Ishikawa (cell line): ENCODE results near the gene TSGA10IP.

Source experiments
- CEBPB ChIP-seq: IDR thresholded peaks from 2 replicates; pipeline ENCODE4 v1.6.1; 2012
- CREB1 ChIP-seq: IDR thresholded peaks from 2 replicates; pipeline ENCODE4 v1.6.1; 2012; ENCODE audit warnings: low read depth
- EGR1 ChIP-seq: IDR thresholded peaks from 2 replicates; pipeline ENCODE4 v1.6.1; 2012
- EP300 ChIP-seq: IDR thresholded peaks from 2 replicates; pipeline ENCODE4 v1.6.1; 2012; ENCODE audit warnings: borderline replicate concordance
- FOXM1 ChIP-seq: IDR thresholded peaks from 2 replicates; pipeline ENCODE4 v1.6.1; 2012; ENCODE audit warnings: low read depth, borderline replicate concordance
- MAX ChIP-seq: IDR thresholded peaks from 2 replicates; pipeline ENCODE4 v1.6.1; 2012
- NFIC ChIP-seq: IDR thresholded peaks from 2 replicates; pipeline ENCODE4 v1.6.1; 2012
- RAD21 ChIP-seq: IDR thresholded peaks from 2 replicates; pipeline ENCODE4 v1.6.1; 2012; ENCODE audit warnings: low read depth
- REST ChIP-seq: IDR thresholded peaks from 2 replicates; pipeline ENCODE4 v1.6.1; 2012; ENCODE audit warnings: low read depth, mild to moderate bottlenecking
- TAF1 ChIP-seq: IDR thresholded peaks from 2 replicates; pipeline ENCODE4 v1.6.1; 2012; ENCODE audit warnings: low read depth, mild to moderate bottlenecking
- TCF12 ChIP-seq: IDR thresholded peaks from 2 replicates; pipeline ENCODE4 v1.6.1; 2012; ENCODE audit warnings: low read depth
- TEAD4 ChIP-seq: IDR thresholded peaks from 2 replicates; pipeline ENCODE4 v1.6.1; 2012
- YY1 ChIP-seq: IDR thresholded peaks from 2 replicates; pipeline ENCODE4 v1.6.1; 2012; ENCODE audit warnings: low read depth
- ZBTB7A ChIP-seq: IDR thresholded peaks from 2 replicates; pipeline ENCODE4 v1.6.1; 2012; ENCODE audit warnings: low read depth
- TF ChIP-seq, protein P1 (sequence below): IDR thresholded peaks from 2 replicates; pipeline ENCODE4 v1.6.1; 2012

The TSGA10IP gene

GRCh38 chr11:65925397-65925796 lies 19.9 kb upstream of the TSGA10IP start:
- TF ChIP-seq EGR1 (no peak), RAD21 (no peak), EP300 (no peak), CREB1 (no peak), CEBPB (no peak), FOXM1 (no peak), ZBTB7A (no peak), TAF1 (no peak), TCF12 (no peak), TEAD4 (no peak), REST (no peak), MAX (no peak)
- TF ChIP-seq, protein P1, sequence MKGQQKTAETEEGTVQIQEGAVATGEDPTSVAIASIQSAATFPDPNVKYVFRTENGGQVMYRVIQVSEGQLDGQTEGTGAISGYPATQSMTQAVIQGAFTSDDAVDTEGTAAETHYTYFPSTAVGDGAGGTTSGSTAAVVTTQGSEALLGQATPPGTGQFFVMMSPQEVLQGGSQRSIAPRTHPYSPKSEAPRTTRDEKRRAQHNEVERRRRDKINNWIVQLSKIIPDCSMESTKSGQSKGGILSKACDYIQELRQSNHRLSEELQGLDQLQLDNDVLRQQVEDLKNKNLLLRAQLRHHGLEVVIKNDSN = no peak

- TF ChIP-seq TCF12 (no peak), RAD21 (no peak), EGR1 (no peak), EP300 (no peak), MAX (no peak)
- TF ChIP-seq, protein P1 = no peak
Measured at GRCh38 chr11:65927904-65928397, 17.3 kb upstream of the TSGA10IP start.

GRCh38 chr11:65928667-65929066 lies 16.6 kb upstream of the TSGA10IP start:
- TF ChIP-seq YY1 = no peak
- no peak for TF ChIP-seq CEBPB
- TF ChIP-seq EGR1 = no peak
- no peak for TF ChIP-seq REST
- no peak for TF ChIP-seq RAD21
- TF ChIP-seq TCF12 = no peak
- TF ChIP-seq CREB1 = no peak

DNA sequence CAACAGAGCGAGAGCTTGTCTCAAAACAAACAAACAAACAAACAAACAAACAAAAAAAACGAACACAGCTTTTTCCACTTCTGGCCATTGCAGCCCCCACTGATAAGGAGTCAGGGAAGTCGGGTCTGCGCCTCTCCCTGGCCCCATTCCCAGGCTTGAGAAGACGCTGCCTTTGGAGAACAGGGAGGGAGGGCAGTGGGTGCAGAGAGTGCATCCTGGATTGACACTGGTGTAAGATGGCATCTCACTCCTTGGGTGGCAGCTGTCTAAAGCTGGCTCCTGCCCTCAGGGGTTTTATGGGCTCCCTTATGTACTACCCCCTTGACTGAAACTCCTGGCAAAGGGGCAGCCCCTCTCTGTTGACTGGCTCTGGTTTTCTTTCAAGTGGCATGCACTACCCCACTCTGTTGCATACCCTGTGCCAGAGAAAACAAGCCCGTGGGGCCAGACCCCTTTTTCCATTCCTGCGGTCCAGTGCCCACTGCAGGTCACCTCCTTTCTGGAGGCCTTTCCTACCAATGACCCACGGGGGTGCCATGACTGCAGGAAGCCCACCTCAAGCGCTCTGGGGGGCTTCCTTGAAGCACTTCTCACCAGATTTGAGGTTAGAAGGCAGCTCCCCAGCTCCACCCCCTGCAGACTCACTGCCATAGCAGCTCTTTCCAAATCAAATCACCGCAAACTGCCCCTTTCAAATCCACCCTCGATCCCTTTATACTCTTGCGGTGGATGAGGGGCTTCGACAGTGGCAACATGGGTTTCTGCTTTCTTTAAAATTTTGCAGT lies 13.3 kb upstream of the TSGA10IP start:
- TF ChIP-seq RAD21 = no peak
- no peak for TF ChIP-seq TEAD4
- no peak for TF ChIP-seq EP300
- TF ChIP-seq EGR1 = no peak
- TF ChIP-seq TCF12 = no peak
- no peak for TF ChIP-seq MAX

DNA sequence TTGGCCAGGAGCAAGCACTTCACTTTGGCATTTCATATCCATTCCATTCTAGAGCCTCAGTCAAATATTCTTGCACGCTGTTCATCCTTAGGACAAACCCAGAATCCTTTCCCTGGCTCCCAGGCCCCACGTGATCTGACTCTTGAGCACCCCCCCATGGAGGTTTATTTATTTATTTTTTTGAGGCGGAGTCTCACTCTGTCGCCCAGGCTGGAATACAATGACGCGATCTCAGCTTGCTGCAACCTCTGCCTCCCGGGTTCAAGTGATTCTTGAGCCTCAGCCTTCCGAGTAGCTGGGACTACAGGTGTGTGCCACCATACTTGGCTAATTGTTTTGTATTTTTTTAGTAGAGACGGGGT lies 12.7 kb upstream of the TSGA10IP start:
- TF ChIP-seq CREB1 = no peak
- TF ChIP-seq TCF12 = no peak
- TF ChIP-seq TEAD4 = no peak
- no peak for TF ChIP-seq FOXM1
- no peak for TF ChIP-seq EGR1
- TF ChIP-seq MAX = no peak
- TF ChIP-seq TAF1 = no peak
- no peak for TF ChIP-seq NFIC
- TF ChIP-seq, protein P1 = peak; percentile 85

DNA sequence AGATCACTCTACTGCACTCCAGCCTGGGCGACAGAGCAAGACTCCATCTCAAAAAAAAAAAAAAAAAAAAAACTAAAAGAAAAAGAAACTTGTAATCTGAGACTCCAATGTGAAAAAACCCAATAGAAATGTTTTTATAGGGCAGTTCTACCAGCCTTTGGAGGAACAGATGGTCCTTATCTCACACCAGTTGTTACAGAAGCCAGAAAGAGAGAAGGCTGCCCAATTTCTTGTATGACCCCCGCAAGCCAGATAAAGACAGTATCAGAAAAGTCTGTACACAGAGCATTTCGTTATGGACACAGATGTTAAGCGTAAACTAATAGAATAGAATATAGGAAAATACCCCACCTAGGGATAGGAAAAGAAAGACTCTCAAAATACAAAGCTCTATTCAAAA lies 11.3 kb upstream of the TSGA10IP start:
- TF ChIP-seq CEBPB = no peak
- TF ChIP-seq MAX = no peak
- no peak for TF ChIP-seq FOXM1
- TF ChIP-seq RAD21 = no peak
- TF ChIP-seq EP300 = no peak
- TF ChIP-seq EGR1 = no peak
